Measurements from ENCODE around the gene VEPH1. TPM values are rescaled to one million over a fixed set of nuclear protein-coding genes. Genes with fewer than 3 reads are reported as not detected.
A peak's percentile ranks its signal among the peaks of the same experiment; 100 is the strongest.

Gene VEPH1
- total and polyA plus RNA-seq, 9 of the 15 experiments (the other 6 are each of a cell fraction or from before 2014, with no cell fraction given) = 4.5 to 15.6 (median 5.8) TPM

- TF ChIP-seq ZNF75A (CRISPR knock-in tag; IDR thresholded peaks at IDR 0.05) (0 out of 2 replicates have a peak, but pooled peaks have one; percentile 23), REST (IDR thresholded peaks at IDR 0.05; ENCODE audit: borderline replicate concordance) (peak; percentile 57), REST (CRISPR knock-in tag; IDR thresholded peaks at IDR 0.05; ENCODE audit: low read depth) (no peak), ATF3 (IDR thresholded peaks at IDR 0.05) (peak; percentile 84), ATF3 (CRISPR knock-in tag; conservative IDR thresholded peaks at IDR 0.05) (no peak), DMBX1 (CRISPR knock-in tag; IDR thresholded peaks at IDR 0.05; ENCODE audit: borderline replicate concordance) (0 out of 2 replicates have a peak, but pooled peaks have one; percentile 40), JUND (IDR thresholded peaks at IDR 0.05; ENCODE audit: borderline replicate concordance, low read depth, low read length) (peak; percentile 81; the same call in 1 of the 2 replicates), JUND (tag; IDR thresholded peaks at IDR 0.05; ENCODE audit: borderline replicate concordance, low read depth, low read length) (peak; percentile 91; the same call in 2 of the 3 replicates), ASH1L (IDR thresholded peaks at IDR 0.05; ENCODE audit: borderline replicate concordance, low read depth, partially characterized antibody) (no peak), ZNF398 (CRISPR knock-in tag; IDR thresholded peaks at IDR 0.05) (no peak), NCOA6 (IDR thresholded peaks at IDR 0.05) (no peak), MAFG (tag; conservative IDR thresholded peaks at IDR 0.05) (peak; percentile 95), SMARCA4 (IDR thresholded peaks at IDR 0.05) (peak; percentile 34; the same call in 1 of the 2 replicates), NR2C1 (IDR thresholded peaks at IDR 0.05) (no peak), NR2C1 (tag; IDR thresholded peaks at IDR 0.05) (0 out of 2 replicates have a peak, but pooled peaks have one; percentile 25), RFX1 (IDR thresholded peaks at IDR 0.05) (peak; percentile 44), C11orf30 (IDR thresholded peaks at IDR 0.05; ENCODE audit: low read depth) (peak; percentile 86), FOSL1 (tag; conservative IDR thresholded peaks at IDR 0.05) (peak; percentile 79), ARID1B (IDR thresholded peaks at IDR 0.05) (peak; percentile 22; the same call in 1 of the 2 replicates)
These were observed 27.2 kb downstream of the VEPH1 start (continued) for GRCh38 chr3:157475921-157476414.
